GM12892 (cell line): ENCODE measurements around the gene LIME1.

Experiments
- POLR2A ChIP-seq: IDR thresholded peaks from 2 replicates; pipeline ENCODE4 v1.6.1; 2011; ENCODE audit warnings: low read depth, low read length, control low read depth
- POLR2AphosphoS5 ChIP-seq: IDR thresholded peaks from 2 replicates; pipeline ENCODE4 v1.6.1; 2011; ENCODE audit warnings: low read depth, low read length, control low read depth
- TAF1 ChIP-seq: IDR thresholded peaks from 2 replicates; pipeline ENCODE4 v1.6.1; 2011; ENCODE audit warnings: low read depth, mild to moderate bottlenecking, control low read depth, low read length, borderline replicate concordance

DNA sequence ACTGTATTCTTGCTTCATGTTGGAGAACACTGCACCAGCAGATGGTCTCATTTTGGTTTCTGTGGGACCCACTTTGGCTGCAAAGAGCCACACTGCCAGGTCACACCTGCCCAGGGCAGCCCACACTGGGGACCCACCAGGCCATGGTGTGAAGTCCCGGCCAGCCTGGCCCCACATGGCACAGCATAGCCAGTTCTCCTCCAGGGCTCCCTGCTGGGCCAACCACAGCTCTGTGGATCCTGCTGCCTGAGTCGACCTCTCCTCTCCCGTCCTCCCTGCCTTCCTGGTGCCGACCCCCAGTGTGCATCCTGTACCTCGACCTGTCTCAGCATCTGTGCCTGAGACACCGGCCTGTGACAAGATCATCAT is 31.7 kb upstream of the LIME1 start:
- no peak for TF ChIP-seq POLR2A
- TF ChIP-seq TAF1 = no peak
- TF ChIP-seq POLR2AphosphoS5 = no peak
